ENCODE data around the gene KLF5. TPM values are rescaled to one million over a fixed set of nuclear protein-coding genes. Genes with fewer than 3 reads are reported as not detected.
A peak's percentile ranks its signal among the peaks of the same experiment; 100 is the strongest.
"Not testable (repeated sequence)": the region's sequence is repeated elsewhere in the genome, so short reads cannot be mapped to it uniquely, and the experiment has no call there.

The KLF5 gene
- total RNA-seq, 1 experiment from 2014 or later, result 7.2 TPM

DNA sequence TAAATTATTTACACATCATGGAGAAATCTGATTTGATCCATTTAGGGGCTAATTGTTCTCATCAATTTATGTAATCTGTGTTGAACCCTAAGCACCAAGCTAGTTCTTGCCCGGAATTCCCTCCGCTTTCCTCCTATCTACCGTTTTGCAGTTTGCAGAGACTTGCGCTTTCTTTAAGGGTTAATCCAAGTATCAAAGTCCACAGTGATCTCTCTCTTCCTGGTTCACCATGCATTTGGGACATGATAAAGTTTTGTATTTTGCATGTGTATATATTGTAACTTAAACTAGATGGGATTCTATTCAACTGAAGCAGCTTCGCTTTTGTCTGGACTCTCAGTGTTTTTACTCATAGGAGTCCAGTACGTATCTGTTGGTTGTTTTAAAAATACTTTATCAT, 13.8 kb upstream of the KLF5 start:
- intact Hi-C loops (cut with micrococcal nuclease; ENCODE audit: unreplicated experiment), result no loop called here
- no peak overlapping the region for H3K27ac ChIP-seq (ENCODE audit: low read depth, low read length, poor library complexity, severe bottlenecking)
- ChIA-PET CTCF (no interaction called here), POLR2A (ENCODE audit: low non-redundant PET) (no interaction called here)
- TF ChIP-seq, protein P1, sequence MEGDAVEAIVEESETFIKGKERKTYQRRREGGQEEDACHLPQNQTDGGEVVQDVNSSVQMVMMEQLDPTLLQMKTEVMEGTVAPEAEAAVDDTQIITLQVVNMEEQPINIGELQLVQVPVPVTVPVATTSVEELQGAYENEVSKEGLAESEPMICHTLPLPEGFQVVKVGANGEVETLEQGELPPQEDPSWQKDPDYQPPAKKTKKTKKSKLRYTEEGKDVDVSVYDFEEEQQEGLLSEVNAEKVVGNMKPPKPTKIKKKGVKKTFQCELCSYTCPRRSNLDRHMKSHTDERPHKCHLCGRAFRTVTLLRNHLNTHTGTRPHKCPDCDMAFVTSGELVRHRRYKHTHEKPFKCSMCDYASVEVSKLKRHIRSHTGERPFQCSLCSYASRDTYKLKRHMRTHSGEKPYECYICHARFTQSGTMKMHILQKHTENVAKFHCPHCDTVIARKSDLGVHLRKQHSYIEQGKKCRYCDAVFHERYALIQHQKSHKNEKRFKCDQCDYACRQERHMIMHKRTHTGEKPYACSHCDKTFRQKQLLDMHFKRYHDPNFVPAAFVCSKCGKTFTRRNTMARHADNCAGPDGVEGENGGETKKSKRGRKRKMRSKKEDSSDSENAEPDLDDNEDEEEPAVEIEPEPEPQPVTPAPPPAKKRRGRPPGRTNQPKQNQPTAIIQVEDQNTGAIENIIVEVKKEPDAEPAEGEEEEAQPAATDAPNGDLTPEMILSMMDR (conservative IDR thresholded peaks at IDR 0.05; ENCODE audit: low read depth, low read length), result no peak
- no peak for TF ChIP-seq EZH2 (IDR thresholded peaks at IDR 0.05; ENCODE audit: borderline replicate concordance, low read depth, low read length, poor library complexity, severe bottlenecking)
- H3K9me3 ChIP-seq (ENCODE audit: low read depth, low read length, poor library complexity, severe bottlenecking), result no peaks in the 10 kb centered on the region
- no peak for DNase-seq (ENCODE audit: low spot score)
- no TSS peak for BruUV-seq (replicated peaks)
- H3K4me3 ChIP-seq (ENCODE audit: low read depth, low read length, poor library complexity, severe bottlenecking), result no peak overlapping the region
- no peaks in the 10 kb centered on the region for H3K36me3 ChIP-seq (ENCODE audit: insufficient read depth, low read length, poor library complexity, severe bottlenecking)
- no peaks in the 10 kb centered on the region for H3K4me1 ChIP-seq (ENCODE audit: insufficient read depth, low read length, poor library complexity, severe bottlenecking)
- no peaks in the 10 kb centered on the region for H3K27me3 ChIP-seq (replicated peaks; ENCODE audit: insufficient read depth, low read depth, low read length, poor library complexity)

DNA sequence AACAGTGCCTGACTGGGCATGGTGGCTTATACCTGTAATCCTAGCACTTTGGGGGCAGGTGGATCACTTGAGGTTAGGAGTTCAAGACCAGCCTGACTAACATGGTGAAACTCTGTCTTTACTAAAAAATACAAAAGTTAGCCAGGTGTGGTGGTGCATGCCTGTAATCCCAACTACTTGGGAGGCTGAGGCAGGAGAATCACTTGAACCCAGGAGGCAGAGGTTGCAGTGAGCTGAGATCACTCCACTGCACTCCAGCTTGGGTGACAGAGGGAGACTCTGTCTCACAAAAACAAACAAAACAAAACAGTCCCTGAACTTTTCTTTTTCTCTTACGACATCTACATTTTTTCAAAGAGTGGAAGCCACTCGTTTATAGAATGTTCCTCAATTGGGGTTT, 10.2 kb upstream of the KLF5 start:
- POLR2A ChIA-PET (ENCODE audit: low non-redundant PET), result not testable (repeated sequence)

DNA sequence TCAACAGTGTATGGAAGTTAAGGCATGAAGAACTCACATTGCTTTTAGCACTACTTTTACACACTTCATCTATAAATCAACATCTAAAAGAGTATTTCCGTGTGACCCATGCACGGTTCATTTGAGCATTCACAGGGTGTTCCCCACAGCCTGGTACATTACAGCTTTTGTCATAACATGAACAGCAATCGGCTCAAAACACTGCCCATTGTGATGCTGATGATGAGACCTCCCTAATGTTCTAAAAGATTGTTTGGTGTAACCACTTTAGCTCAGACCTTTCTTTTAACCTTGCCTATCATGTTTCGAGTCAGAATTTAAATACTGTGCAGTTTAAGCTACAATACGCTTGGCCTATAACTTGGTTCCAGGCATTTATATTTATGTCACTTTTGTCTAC, 4.1 kb upstream of the KLF5 start:
- H3K4me3 ChIP-seq (ENCODE audit: low read depth, low read length, poor library complexity, severe bottlenecking), result no peak overlapping the region
- ChIA-PET CTCF (no interaction called here), POLR2A (ENCODE audit: low non-redundant PET) (no interaction called here)
- DNase-seq (ENCODE audit: low spot score), result no peak
- no peaks in the 10 kb centered on the region for H3K27me3 ChIP-seq (replicated peaks; ENCODE audit: insufficient read depth, low read depth, low read length, poor library complexity)
- H3K4me1 ChIP-seq (ENCODE audit: insufficient read depth, low read length, poor library complexity, severe bottlenecking), result peaks cover 17% of the 10 kb centered on the region
- intact Hi-C loops (cut with micrococcal nuclease; ENCODE audit: unreplicated experiment), result loop anchor here (5.0 kb wide), 2 partner anchors 212 to 373 kb away; no protein-coding TSS in a partner anchor
- no peaks in the 10 kb centered on the region for H3K9me3 ChIP-seq (ENCODE audit: low read depth, low read length, poor library complexity, severe bottlenecking)
- no TSS peak for BruUV-seq (replicated peaks)
- no peak overlapping the region for H3K27ac ChIP-seq (ENCODE audit: low read depth, low read length, poor library complexity, severe bottlenecking)
- H3K36me3 ChIP-seq (ENCODE audit: insufficient read depth, low read length, poor library complexity, severe bottlenecking), result no peaks in the 10 kb centered on the region
- no peak for TF ChIP-seq EZH2 (IDR thresholded peaks at IDR 0.05; ENCODE audit: borderline replicate concordance, low read depth, low read length, poor library complexity, severe bottlenecking)
- TF ChIP-seq, protein P1 (conservative IDR thresholded peaks at IDR 0.05; ENCODE audit: low read depth, low read length), result no peak

More for the DNA sequence above, 10.2 kb upstream of the KLF5 start:
- H3K27ac ChIP-seq (ENCODE audit: low read depth, low read length, poor library complexity, severe bottlenecking); H3K36me3 ChIP-seq (ENCODE audit: insufficient read depth, low read length, poor library complexity, severe bottlenecking); BruUV-seq (replicated peaks); H3K9me3 ChIP-seq (ENCODE audit: low read depth, low read length, poor library complexity, severe bottlenecking); H3K4me1 ChIP-seq (ENCODE audit: insufficient read depth, low read length, poor library complexity, severe bottlenecking); CTCF ChIA-PET; H3K4me3 ChIP-seq (ENCODE audit: low read depth, low read length, poor library complexity, severe bottlenecking); DNase-seq (ENCODE audit: low spot score); intact Hi-C loops (cut with micrococcal nuclease; ENCODE audit: unreplicated experiment); H3K27me3 ChIP-seq (replicated peaks; ENCODE audit: insufficient read depth, low read depth, low read length, poor library complexity): not testable (repeated sequence)

DNA sequence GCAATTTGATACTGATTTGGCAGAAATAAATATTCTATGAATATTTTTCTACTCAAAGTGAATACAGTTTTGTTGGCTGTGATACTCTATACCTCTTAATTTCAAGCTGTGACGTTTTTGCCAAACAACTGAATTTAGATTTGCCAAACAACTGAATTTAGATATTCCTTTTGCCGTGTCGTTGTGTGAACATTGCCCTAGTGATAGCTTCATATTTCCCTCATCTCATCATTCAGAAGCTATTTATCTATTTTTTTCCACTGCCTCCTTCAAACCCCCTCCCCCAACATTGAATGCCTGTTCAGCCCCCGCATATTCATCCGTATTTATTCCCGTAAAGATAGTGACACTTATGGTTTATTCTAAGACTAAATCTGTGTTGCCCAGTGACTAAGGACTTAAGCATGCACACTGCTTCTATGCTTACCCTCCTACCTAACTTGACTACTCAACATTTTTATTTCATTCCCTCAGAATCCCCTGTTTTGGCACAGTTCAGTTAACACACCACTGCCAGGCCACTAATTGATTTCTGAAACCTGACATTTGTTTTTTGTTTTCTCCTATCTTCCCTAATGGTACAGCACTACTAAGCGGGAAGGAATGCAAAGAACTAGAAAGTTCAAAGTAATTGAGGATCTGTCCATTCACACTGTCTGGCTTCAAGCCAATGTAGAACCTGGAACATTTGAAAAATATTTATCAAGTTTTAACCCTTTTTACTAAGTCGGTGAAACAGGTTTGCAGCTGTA, 2.8 kb upstream of the KLF5 start:
- no peak overlapping the region for H3K4me3 ChIP-seq (ENCODE audit: low read depth, low read length, poor library complexity, severe bottlenecking)
- no peaks in the 10 kb centered on the region for H3K36me3 ChIP-seq (ENCODE audit: insufficient read depth, low read length, poor library complexity, severe bottlenecking)
- POLR2A ChIA-PET (ENCODE audit: low non-redundant PET), result no interaction called here
- H3K27me3 ChIP-seq (replicated peaks; ENCODE audit: insufficient read depth, low read depth, low read length, poor library complexity), result no peaks in the 10 kb centered on the region
- CTCF ChIA-PET, result no interaction called here
- H3K4me1 ChIP-seq (ENCODE audit: insufficient read depth, low read length, poor library complexity, severe bottlenecking), result peaks cover 17% of the 10 kb centered on the region
- no peaks in the 10 kb centered on the region for H3K9me3 ChIP-seq (ENCODE audit: low read depth, low read length, poor library complexity, severe bottlenecking)
- no TSS peak for BruUV-seq (replicated peaks)
- TF ChIP-seq EZH2 (IDR thresholded peaks at IDR 0.05; ENCODE audit: borderline replicate concordance, low read depth, low read length, poor library complexity, severe bottlenecking), result no peak
- TF ChIP-seq, protein P1 (conservative IDR thresholded peaks at IDR 0.05; ENCODE audit: low read depth, low read length), result no peak
- peak; percentile 45 for DNase-seq (ENCODE audit: low spot score)
- H3K27ac ChIP-seq (ENCODE audit: low read depth, low read length, poor library complexity, severe bottlenecking), result no peak overlapping the region
- intact Hi-C loops (cut with micrococcal nuclease; ENCODE audit: unreplicated experiment), result loop anchor here (5.0 kb wide), 2 partner anchors 214 to 371 kb away; no protein-coding TSS in a partner anchor
